Measurements from ENCODE around the gene TRIM51.
"Not testable (repeated sequence)": the region's sequence is repeated elsewhere in the genome, so short reads cannot be mapped to it uniquely, and the experiment has no call there.

The TRIM51 gene, protein sequence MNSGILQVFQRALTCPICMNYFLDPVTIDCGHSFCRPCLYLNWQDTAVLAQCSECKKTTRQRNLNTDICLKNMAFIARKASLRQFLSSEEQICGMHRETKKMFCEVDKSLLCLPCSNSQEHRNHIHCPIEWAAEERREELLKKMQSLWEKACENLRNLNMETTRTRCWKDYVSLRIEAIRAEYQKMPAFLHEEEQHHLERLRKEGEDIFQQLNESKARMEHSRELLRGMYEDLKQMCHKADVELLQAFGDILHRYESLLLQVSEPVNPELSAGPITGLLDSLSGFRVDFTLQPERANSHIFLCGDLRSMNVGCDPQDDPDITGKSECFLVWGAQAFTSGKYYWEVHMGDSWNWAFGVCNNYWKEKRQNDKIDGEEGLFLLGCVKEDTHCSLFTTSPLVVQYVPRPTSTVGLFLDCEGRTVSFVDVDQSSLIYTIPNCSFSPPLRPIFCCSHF

DNA sequence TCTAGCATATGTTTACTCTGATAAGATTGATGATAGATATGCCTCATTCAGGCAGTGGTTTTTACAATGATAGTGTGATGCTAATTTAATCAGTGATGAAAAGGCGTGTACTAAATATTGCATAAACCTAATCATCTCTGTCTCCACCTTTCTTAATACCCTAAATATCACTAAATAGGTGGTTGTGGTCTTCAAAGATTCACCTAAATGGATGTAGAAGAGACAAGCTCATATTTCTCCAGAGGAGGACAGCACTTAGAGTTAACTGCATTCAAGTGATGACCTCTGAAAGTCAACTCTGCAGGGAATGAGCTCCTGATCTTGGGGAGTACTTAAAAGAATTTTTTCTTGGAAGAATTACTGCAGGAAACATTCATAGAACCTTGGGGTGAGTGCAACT is at the start of gene TRIM51:
Gene TRIM51, plus strand, starts transcription at position 301 of the 400 bp plus-strand sequence. CDS start 2,132 bp downstream, outside the sequence.
- not testable (repeated sequence) for DNase-seq

DNA sequence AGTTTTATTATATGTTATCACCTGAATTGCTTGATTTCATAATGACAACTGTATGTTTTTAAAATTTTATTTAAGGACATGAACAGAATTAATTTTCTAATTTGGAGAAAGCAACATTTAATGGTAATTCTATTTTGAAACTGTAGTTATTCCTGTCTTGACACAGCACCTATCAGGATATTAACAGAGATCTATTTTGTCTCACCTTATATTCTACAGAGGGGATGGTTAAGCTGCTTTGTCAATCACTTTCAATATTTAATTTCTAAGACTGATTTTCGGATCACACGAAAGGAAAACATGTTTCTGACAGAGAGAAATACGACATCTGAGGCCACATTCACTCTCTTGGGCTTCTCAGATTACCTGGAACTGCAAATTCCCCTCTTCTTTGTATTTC is 44.6 kb upstream of the TRIM51 start, which contains the start of gene OR5D16:
Gene OR5D16, plus strand, starts transcription at position 301 of the 400 bp plus-strand sequence. Its CDS starts 0 bp downstream, at position 301.
- DNase-seq, result no peak

DNA sequence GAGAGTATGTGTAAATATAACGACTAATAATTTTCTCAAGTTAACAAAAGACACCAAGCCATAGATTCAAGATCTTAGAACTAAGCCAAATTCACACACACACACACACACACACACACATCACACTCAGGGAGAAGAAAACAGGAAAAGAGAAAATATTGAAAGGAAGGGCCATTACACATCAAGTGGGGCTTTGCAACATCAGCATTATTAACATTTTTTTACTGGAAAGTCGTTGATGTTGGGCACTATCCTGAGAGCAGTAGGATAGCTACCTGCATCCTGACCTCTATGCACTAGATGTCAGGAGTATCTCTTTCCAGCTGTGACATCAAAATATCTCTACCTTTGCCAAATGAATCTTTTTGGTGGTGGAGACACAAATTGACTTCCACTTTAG is 35.6 kb upstream of the TRIM51 start:
- no peak for DNase-seq

DNA sequence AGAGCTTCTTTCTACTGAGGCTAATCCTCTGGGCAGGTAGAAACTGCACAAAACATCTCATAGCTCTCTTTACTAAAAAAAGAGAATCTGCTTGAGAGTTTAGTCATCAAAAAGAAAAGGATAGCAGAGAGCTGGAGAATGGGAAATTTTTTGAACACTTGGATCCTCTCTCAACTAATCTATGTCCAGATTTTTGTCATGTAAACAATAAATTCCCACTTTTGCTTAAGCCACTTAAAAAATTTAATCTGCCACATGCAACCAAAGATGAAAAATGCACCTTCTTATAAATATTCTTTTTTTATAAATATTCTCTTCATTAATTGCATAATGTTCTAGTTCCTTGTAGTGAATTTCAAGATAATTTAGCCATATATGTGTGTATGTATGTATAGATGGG is 34.1 kb upstream of the TRIM51 start:
- DNase-seq, result no peak

DNA sequence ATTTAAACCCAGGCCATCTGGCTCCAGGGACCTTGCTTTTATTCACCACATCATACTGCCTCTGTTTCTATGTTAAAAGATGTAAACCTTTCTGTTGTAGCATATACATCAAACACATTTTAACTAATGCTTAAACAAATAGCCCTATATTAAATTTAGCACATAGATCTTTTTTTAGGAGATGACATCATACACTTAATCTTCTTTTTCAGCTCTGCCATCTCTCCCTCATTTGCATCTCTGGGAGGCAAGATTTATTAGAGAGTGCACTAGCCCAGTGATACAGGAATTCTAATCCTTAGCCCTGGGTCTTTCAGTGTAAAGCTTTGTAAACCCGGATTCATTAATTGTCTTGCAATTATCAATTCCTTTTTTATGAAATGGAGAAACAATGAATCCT is 31.0 kb upstream of the TRIM51 start:
- no peak for DNase-seq

DNA sequence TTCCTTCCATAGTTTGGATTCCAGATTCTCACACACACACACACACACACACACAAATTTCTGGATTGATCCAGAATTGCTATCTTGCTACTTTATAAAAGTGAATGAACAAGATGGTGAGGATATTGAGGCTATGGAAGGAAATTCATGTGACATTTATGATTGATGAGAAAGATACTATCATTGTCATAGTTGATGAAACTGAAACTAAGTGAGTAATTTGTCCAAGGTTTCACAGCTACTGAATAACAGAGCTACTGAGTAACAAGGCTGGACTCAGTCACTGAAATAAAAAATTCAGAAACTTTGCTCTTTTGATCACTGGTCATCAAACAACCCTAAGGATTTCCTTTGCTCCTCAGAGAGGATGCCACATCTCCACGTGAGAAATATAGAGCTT is 28.4 kb upstream of the TRIM51 start:
- DNase-seq, result no peak

DNA sequence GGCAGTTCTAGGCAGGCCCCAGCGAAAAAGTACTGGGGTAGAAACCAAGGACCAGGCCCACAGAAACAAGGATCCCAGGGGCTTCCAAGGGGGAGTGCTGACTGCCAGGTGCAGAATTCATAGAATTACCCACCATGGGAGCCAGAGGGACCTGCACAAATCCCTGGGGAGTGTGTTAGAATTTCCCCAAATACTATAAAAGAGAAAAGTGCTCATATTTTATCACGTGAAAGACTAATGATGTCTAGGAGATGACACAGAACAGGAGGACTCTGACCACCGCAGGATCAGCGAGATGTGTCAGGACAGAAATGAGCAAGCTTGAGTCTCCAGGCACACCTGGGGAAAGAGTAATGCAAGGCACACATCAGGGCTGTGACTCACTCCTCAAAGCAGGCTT is 15.7 kb upstream of the TRIM51 start:
- DNase-seq, result not testable (repeated sequence)

DNA sequence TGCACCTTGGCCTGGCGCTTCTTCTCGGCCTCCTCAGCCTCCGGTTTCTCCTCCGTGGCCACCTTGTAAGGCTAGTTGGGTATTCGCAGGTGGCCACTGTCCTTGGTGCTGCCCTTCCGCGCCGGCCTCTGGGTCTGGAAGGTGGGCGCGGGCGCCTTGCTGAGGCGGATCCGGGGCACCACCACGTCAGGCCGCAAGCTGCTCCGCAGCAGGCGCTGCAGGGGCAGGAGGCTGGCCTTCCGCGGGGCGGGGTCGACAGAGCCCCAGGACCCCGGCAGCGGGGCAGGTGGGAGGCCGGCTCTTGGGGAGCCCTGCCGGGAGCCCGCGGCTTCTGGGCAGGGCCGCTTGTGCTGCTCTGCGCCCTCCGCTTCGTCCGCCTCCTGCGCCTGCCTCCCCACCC is 10.4 kb upstream of the TRIM51 start:
- DNase-seq, result not testable (repeated sequence)

DNA sequence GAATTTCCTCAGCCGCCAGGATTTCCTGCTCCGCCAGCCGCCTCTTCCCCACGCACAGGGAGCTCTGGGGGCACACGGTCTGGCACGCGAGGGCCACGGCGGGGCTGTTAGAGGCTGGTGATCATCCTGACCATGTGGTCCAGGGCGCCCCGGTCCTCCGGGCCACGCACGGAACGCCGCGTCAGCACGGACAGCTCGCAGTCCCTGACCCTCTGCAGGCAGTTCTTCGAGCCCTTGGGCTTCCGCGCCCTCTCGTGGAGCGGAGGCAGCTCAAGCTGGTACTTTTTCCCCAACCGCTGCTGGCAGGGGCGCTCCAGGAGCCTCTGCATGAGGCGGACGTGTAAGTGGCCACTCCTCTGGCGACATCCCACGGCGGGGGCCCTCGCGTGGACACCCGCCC is 10.0 kb upstream of the TRIM51 start:
- DNase-seq, result not testable (repeated sequence)

DNA sequence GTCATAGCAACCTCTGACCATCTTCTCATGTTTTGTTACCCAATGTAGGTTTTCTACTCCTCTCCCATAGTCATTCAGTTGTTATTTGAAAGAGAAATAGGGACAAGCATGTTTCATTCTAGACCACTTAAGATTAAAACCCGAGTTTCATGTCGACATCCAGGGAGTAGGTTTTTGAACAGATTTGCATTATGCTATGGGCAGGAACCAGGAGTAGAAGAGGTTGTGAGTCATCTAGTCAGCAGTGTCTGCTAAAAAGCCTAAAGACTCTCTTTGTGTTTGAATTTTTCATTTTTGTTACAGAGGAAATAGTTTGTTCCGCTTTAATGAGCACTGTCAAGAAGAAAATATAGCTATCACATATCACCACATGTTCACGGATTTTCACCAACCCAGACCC is 1.9 kb downstream of the TRIM51 start:
- not testable (repeated sequence) for DNase-seq

DNA sequence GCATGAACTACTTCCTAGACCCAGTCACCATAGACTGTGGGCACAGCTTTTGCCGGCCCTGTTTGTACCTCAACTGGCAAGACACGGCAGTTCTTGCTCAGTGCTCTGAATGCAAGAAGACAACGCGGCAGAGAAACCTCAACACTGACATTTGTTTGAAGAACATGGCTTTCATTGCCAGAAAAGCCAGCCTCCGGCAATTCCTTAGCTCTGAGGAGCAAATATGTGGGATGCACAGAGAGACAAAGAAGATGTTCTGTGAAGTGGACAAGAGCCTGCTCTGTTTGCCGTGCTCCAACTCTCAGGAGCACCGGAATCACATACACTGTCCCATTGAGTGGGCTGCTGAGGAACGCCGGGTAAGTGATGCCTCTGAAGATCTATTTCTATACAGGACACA is 2.4 kb downstream of the TRIM51 start:
- not testable (repeated sequence) for DNase-seq

DNA sequence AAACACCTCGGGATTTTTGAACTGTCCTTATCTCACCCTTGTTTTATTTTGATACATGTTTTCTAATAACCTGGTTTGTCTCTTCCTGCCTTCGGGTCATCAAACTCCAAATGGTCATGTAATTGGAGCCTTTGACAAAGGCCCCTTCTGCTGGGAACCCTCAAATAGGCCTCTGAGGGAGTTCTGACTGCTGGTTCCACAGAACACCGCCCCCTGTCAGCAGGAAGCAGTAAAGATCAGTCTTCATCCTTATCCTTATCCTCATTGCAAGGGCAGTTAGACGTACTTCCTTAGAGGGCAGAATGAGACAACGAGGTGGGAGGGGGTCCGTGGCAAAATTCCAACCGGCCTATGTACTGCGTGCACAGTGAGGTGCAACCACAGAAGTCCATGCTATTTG is 12.1 kb downstream of the TRIM51 start:
- no peak for DNase-seq

DNA sequence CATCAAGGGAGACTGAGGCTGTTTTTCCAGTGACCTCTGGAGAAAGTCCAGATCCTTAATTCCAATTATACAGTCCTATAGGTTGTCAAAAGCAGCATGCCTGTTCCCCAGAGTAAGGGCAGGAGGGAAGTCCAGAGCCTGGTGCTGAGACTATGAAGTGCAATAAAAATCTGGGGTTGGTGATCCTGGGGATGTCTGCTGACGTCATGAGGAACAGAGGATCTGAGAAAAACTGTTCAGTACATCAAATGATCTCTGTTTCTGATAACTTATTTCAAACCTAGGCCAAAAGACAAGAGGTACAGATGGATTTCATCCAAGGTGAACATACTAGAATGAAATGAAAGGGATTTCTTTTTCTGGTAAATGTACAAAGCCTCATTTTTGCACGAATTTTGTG is 19.2 kb downstream of the TRIM51 start:
- no peak for DNase-seq

DNA sequence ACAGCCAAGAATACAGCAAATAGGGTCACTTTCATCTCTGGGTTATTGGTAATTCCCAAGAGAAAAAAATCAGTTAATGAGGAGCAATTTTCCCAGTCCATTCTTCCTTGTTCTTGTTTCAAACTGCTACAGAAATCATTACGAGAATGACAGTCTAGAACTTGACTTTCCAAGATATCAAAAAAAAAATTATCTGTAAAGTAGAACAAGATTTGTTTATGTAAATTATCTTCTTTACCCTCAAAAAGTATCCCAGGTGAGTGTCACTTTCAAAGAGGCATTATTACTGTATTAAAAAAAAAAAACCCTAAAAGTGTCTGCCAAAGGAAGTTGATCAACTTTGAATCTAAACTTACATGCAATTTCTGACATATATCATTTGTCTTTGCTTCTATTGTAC is 31.4 kb downstream of the TRIM51 start, which contains the start of gene OR5W2:
Gene OR5W2, minus strand, starts transcription at position 101 of the 400 bp plus-strand sequence. Its CDS starts 0 bp downstream, at position 101.
- DNase-seq, result no peak

DNA sequence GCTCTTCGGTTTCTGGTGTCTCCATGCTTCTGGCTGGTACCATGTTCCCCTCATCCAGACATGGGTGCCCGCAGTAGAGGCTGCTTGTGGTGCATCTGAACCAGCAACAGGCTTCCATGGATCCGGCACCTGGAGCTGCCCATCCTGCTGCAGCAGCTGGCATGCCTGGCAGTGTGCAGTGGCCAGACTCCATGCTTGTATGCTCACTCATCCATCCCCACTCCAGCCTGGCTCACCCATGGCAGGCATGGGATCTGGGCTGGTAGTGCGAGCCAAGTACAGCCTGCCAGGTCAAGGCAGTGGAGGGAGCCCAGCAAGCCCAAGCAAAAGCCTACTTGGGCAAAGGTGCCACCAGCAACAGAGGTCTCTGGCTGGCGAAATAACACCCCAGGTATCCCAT is 37.4 kb downstream of the TRIM51 start:
- no peak for DNase-seq

DNA sequence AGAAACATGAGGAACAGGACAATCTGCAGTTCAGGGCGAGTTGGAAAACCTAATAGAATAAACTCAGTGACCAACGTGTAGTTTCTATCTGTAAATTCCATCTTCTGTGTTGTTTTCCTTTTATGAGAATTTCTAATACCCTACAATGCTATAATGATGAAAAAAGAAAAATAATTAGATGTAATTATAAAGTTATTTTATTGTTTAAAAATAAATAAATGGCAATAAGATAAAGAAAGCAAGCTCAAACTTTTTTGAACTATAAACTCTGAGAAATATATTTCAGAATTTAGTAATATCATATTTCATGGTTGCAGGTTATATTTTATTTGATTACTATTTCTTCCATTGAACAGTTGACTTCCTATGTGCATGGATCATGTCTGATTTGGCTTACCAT is 53.2 kb downstream of the TRIM51 start, which contains the start of gene OR5I1:
Gene OR5I1, minus strand, starts transcription at position 101 of the 400 bp plus-strand sequence. Its CDS starts 0 bp downstream, at position 101.
- DNase-seq, result no peak
